H9 (cell line): ENCODE results near the gene RPA1. TPM values are rescaled to one million over a fixed set of nuclear protein-coding genes. Genes with fewer than 3 reads are reported as not detected.

Source experiments
- DNase-seq: peaks from one replicate; pipeline ENCODE4 v3.0.0-alpha.2; 2017
- H2AFZ ChIP-seq: one replicate; pipeline ENCODE4 v1.6.1; 2013; ENCODE audit warnings: mild to moderate bottlenecking, low read length, control low read depth, moderate library complexity
- H2AK5ac ChIP-seq: 2 replicates; pipeline ENCODE4 v1.6.1; 2013; ENCODE audit warnings: low read length, control low read depth, mixed read lengths; ENCODE audit not compliant: insufficient read length
- H2BK120ac ChIP-seq: one replicate; pipeline ENCODE4 v1.6.1; 2013; ENCODE audit warnings: low read depth, mild to moderate bottlenecking, low read length, control low read depth, inconsistent platforms; ENCODE audit not compliant: poor library complexity, severe bottlenecking
- H2BK12ac ChIP-seq: 2 replicates; pipeline ENCODE4 v1.6.1; 2013; ENCODE audit warnings: low read length, control low read depth, mixed read lengths, low read depth; ENCODE audit not compliant: insufficient read length
- H2BK15ac ChIP-seq: 2 replicates; pipeline ENCODE4 v1.6.1; 2013; ENCODE audit warnings: low read depth, low read length, control low read depth
- H2BK20ac ChIP-seq: one replicate; pipeline ENCODE4 v1.6.1; 2013; ENCODE audit warnings: low read depth, mild to moderate bottlenecking, low read length, control low read depth, inconsistent platforms; ENCODE audit not compliant: poor library complexity, severe bottlenecking
- H2BK5ac ChIP-seq: 2 replicates; pipeline ENCODE4 v1.6.1; 2013; ENCODE audit warnings: low read length, control low read depth, mixed read lengths; ENCODE audit not compliant: insufficient read length
- H3K14ac ChIP-seq: 2 replicates; pipeline ENCODE4 v1.6.1; 2013; ENCODE audit warnings: low read length, control low read depth; ENCODE audit not compliant: insufficient read depth
- H3K18ac ChIP-seq: 2 replicates; pipeline ENCODE4 v1.6.1; 2013; ENCODE audit warnings: low read depth, mild to moderate bottlenecking, mixed read lengths, low read length, control low read depth; ENCODE audit not compliant: insufficient read length
- H3K23ac ChIP-seq: 2 replicates; pipeline ENCODE4 v1.6.1; 2013; ENCODE audit warnings: low read length, control low read depth, mixed read lengths, low read depth; ENCODE audit not compliant: insufficient read length
- H3K23me2 ChIP-seq: 2 replicates; pipeline ENCODE4 v1.6.1; 2013; ENCODE audit warnings: low read depth, mild to moderate bottlenecking, mixed read lengths, low read length, control low read depth; ENCODE audit not compliant: insufficient read length, poor library complexity, severe bottlenecking
- H3K27ac ChIP-seq: 2 replicates; pipeline ENCODE4 v1.5.1; 2013; ENCODE audit warnings: low read length, control low read depth, mixed read lengths, low read depth; ENCODE audit not compliant: insufficient read length
- H3K27me3 ChIP-seq: 2 replicates; pipeline ENCODE4 v1.6.1; 2013; ENCODE audit warnings: low read length, control low read depth, inconsistent platforms; ENCODE audit not compliant: insufficient read depth
- H3K4ac ChIP-seq: 2 replicates; pipeline ENCODE4 v1.6.1; 2013; ENCODE audit warnings: low read depth, mild to moderate bottlenecking, control low read depth, inconsistent platforms, low read length, moderate library complexity
- H3K4me1 ChIP-seq: 2 replicates; pipeline ENCODE4 v1.6.1; 2013; ENCODE audit warnings: low read length, control low read depth, inconsistent platforms; ENCODE audit not compliant: insufficient read depth
- H3K4me2 ChIP-seq: 2 replicates; pipeline ENCODE4 v1.6.1; 2013; ENCODE audit warnings: low read length, control low read depth, mixed read lengths; ENCODE audit not compliant: insufficient read length, insufficient read depth
- H3K56ac ChIP-seq: 2 replicates; pipeline ENCODE4 v1.6.1; 2013; ENCODE audit warnings: low read depth, mild to moderate bottlenecking, mixed read lengths, low read length, control low read depth; ENCODE audit not compliant: insufficient read length
- H3K79me1 ChIP-seq: 2 replicates; pipeline ENCODE4 v1.6.1; 2013; ENCODE audit warnings: low read depth, mild to moderate bottlenecking, moderate library complexity, low read length, control low read depth, inconsistent platforms; ENCODE audit not compliant: insufficient read depth, poor library complexity, severe bottlenecking
- H3K79me2 ChIP-seq: 2 replicates; pipeline ENCODE4 v1.6.1; 2013; ENCODE audit warnings: low read length, control low read depth, inconsistent platforms; ENCODE audit not compliant: insufficient read depth
- H3K9ac ChIP-seq: 2 replicates; pipeline ENCODE4 v1.6.1; 2013; ENCODE audit warnings: low read length, control low read depth, mixed read lengths; ENCODE audit not compliant: insufficient read length; ENCODE audit errors: extremely low read depth
- H3K9me3 ChIP-seq: one replicate; pipeline ENCODE4 v1.6.1; 2013; ENCODE audit warnings: low read depth, low read length, inconsistent platforms; ENCODE audit not compliant: control insufficient read depth
- H3T11ph ChIP-seq: one replicate; pipeline ENCODE4 v1.6.1; 2013; ENCODE audit warnings: mild to moderate bottlenecking, low read length, control low read depth, inconsistent platforms
- H4K20me1 ChIP-seq: one replicate; pipeline ENCODE4 v1.6.1; 2013; ENCODE audit not compliant: control insufficient read depth, insufficient read length, insufficient read depth
- H4K5ac ChIP-seq: 2 replicates; pipeline ENCODE4 v1.6.1; 2013; ENCODE audit warnings: low read depth, mild to moderate bottlenecking, mixed read lengths, low read length, control low read depth; ENCODE audit not compliant: insufficient read length
- H4K8ac ChIP-seq: replicated peaks from 2 replicates; pipeline ENCODE4 v1.6.1; 2013; ENCODE audit warnings: low read length, control low read depth, mixed read lengths, low read depth; ENCODE audit not compliant: insufficient read length
- H4K91ac ChIP-seq: 2 replicates; pipeline ENCODE4 v1.6.1; 2013; ENCODE audit warnings: low read depth, mild to moderate bottlenecking, moderate library complexity, mixed read lengths, low read length, control low read depth; ENCODE audit not compliant: insufficient read length
- H3K27ac Mint-ChIP-seq, 3 experiments: 2 replicates in 2 of 3; 3 replicates in 1 of 3; pipeline ENCODE4 v1.8.0; 2020 to 2021; ENCODE audit warnings: mixed read lengths in 3 of 3, mild to moderate bottlenecking in 1 of 3, moderate library complexity in 1 of 3
- H3K27me3 Mint-ChIP-seq: 2 replicates; pipeline ENCODE4 v1.8.0; 2021; ENCODE audit warnings: low read depth, mild to moderate bottlenecking, moderate library complexity, mixed read lengths
- H3K36me3 Mint-ChIP-seq, 3 experiments: 2 replicates in 2 of 3; 3 replicates in 1 of 3; pipeline ENCODE4 v1.8.0; 2020 to 2021; ENCODE audit warnings: low read depth in 3 of 3, mixed read lengths in 3 of 3; ENCODE audit not compliant: insufficient read depth in 1 of 3
- H3K4me1 Mint-ChIP-seq, 2 experiments: 2 replicates each; pipeline ENCODE4 v1.8.0; 2020; ENCODE audit warnings: mixed read lengths in 2 of 2
- H3K4me3 Mint-ChIP-seq, 2 experiments: 2 replicates in 1 of 2; 3 replicates in 1 of 2; pipeline ENCODE4 v1.8.0; 2020 to 2021; ENCODE audit warnings: mild to moderate bottlenecking in 2 of 2, mixed read lengths in 2 of 2, moderate library complexity in 1 of 2
- H3K9me3 Mint-ChIP-seq, 2 experiments: 2 replicates in 1 of 2; 3 replicates in 1 of 2; pipeline ENCODE4 v1.8.0; 2020; ENCODE audit warnings: mild to moderate bottlenecking in 2 of 2, mixed read lengths in 2 of 2, moderate library complexity in 1 of 2
- CTCF ChIP-seq: fragments of 200-600 bp; sonication (generic); conservative IDR thresholded peaks from 3 replicates; pipeline ENCODE4 v1.8.0; 2021; ENCODE audit warnings: antibody characterized with exemption, mild to moderate bottlenecking
- WGBS: extraction: QIAGEN DNeasy Blood & Tissue Kit; methylation state at CpG from one replicate; pipeline ENCODE4 v1.1.7; 2013; ENCODE audit warnings: missing lambda C conversion rate, low lambda C conversion rate, mixed read lengths; ENCODE audit not compliant: insufficient read length; ENCODE audit errors: extremely low coverage; 5-methylcytosine and 5-hydroxymethylcytosine counted together
- total RNA-seq: library from RNA; stranded (reverse); gene quantifications from 2 replicates; pipeline ENCODE4 v1.2.1, GENCODE V29; 2021

RPA1 gene
- total RNA-seq, 1 experiment from 2014 or later, result 215 TPM

DNA sequence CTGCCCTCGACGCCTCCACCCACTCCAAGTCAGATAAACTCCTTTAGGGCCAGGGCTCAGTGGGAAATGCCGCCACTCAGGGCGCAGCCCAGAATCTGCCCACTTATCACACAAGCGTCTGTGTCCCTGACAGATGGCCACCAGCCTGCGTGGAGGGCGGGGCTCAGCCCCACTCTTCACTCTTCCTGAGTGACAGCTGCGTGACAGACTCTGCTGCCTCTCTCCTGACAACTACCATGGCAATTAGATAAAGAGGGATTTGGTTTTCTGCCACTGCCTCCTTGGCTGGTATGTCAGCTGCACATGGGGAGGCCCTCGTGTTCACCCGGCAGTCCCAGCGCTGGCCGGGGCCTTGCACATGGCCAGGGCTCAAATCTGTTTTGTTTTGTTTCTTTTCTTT is 99.2 kb downstream of the RPA1 start:
- H3K4me1 Mint-ChIP-seq, result peaks cover 5 to 14% of the 10 kb centered on the region in 2 experiments
- Histone ChIP-seq H3K79me2 (no peaks in the 10 kb centered on the region), H3K9me3 (no peaks in the 10 kb centered on the region), H4K8ac (no peak overlapping the region), H3K4me1 (no peaks in the 10 kb centered on the region), H4K5ac (no peak overlapping the region), H3K18ac (no peak overlapping the region), H2BK120ac (no peak overlapping the region), H2BK15ac (no peak overlapping the region), H3K79me1 (no peaks in the 10 kb centered on the region), H2BK20ac (no peak overlapping the region), H3K27me3 (no peaks in the 10 kb centered on the region), H2AK5ac (no peak overlapping the region), H3K14ac (no peak overlapping the region), H2AFZ (no peak overlapping the region), H3K4ac (no peak overlapping the region), H3T11ph (no peak overlapping the region), H2BK12ac (no peak overlapping the region), H2BK5ac (no peak overlapping the region), H3K27ac (no peak overlapping the region), H3K4me2 (no peak overlapping the region), H3K23ac (no peak overlapping the region), H4K91ac (no peak overlapping the region), H4K20me1 (no peaks in the 10 kb centered on the region), H3K56ac (no peak overlapping the region), H3K23me2 (peaks cover 5% of the 10 kb centered on the region), H3K9ac (no peak overlapping the region)
- DNase-seq, result no peak
- no peak overlapping the region for H3K27ac Mint-ChIP-seq
- WGBS, result no CpG with 5 or more reads among the region's 12 CpGs
- peaks cover 55% of the 10 kb centered on the region for H3K27me3 Mint-ChIP-seq
- H3K4me3 Mint-ChIP-seq, result no peak overlapping the region
- no peaks in the 10 kb centered on the region for H3K36me3 Mint-ChIP-seq
- peaks cover 0 to 3% of the 10 kb centered on the region in 2 experiments; a peak in 1 of 5 replicates for H3K9me3 Mint-ChIP-seq
- no peak for TF ChIP-seq CTCF
